ENCODE results near the gene LRRC3.

LRRC3 gene

GRCh38 chr21:44440241-44441040, 14.9 kb upstream of the LRRC3 start:
- H3K9ac ChIP-seq (ENCODE audit: low read depth in 1 of 2, low read length in 2 of 2) = no peak overlapping the region
- no peak overlapping the region for H3K4me3 ChIP-seq (ENCODE audit: low read depth in 1 of 2, low read length in 2 of 2)
- no peak overlapping the region for H3K27ac ChIP-seq (ENCODE audit: low read depth, low read length)
- no peaks in the 10 kb centered on the region for H3K4me1 ChIP-seq (ENCODE audit: control insufficient read depth in 1 of 2, insufficient read depth in 2 of 2, low read length in 2 of 2)
- no peaks in the 10 kb centered on the region for H3K27me3 ChIP-seq (ENCODE audit: control insufficient read depth in 1 of 2, insufficient read depth in 2 of 2, low read length in 2 of 2)
- H3K9me3 ChIP-seq (ENCODE audit: control insufficient read depth in 1 of 2, low read length in 2 of 2) = no peaks in the 10 kb centered on the region
- no peaks in the 10 kb centered on the region for H3K36me3 ChIP-seq (ENCODE audit: control insufficient read depth in 1 of 2, insufficient read depth in 2 of 2, low read length in 2 of 2)

- Histone ChIP-seq H3K27ac (ENCODE audit: low read depth, low read length) (no peak overlapping the region), H3K27me3 (ENCODE audit: control insufficient read depth in 1 of 2, insufficient read depth in 2 of 2, low read length in 2 of 2) (no peaks in the 10 kb centered on the region), H3K4me1 (ENCODE audit: control insufficient read depth in 1 of 2, insufficient read depth in 2 of 2, low read length in 2 of 2) (no peaks in the 10 kb centered on the region), H3K9ac (ENCODE audit: low read depth in 1 of 2, low read length in 2 of 2) (no peak overlapping the region), H3K4me3 (ENCODE audit: low read depth in 1 of 2, low read length in 2 of 2) (no peak overlapping the region), H3K36me3 (ENCODE audit: control insufficient read depth in 1 of 2, insufficient read depth in 2 of 2, low read length in 2 of 2) (no peaks in the 10 kb centered on the region), H3K9me3 (ENCODE audit: control insufficient read depth in 1 of 2, low read length in 2 of 2) (no peaks in the 10 kb centered on the region)
These were observed 14.3 kb upstream of the LRRC3 start for GRCh38 chr21:44441041-44441400.

GRCh38 chr21:44441581-44442265, 13.6 kb upstream of the LRRC3 start:
- Histone ChIP-seq H3K4me1 (ENCODE audit: control insufficient read depth in 1 of 2, insufficient read depth in 2 of 2, low read length in 2 of 2) (no peaks in the 10 kb centered on the region), H3K36me3 (ENCODE audit: control insufficient read depth in 1 of 2, insufficient read depth in 2 of 2, low read length in 2 of 2) (no peaks in the 10 kb centered on the region), H3K4me3 (ENCODE audit: low read depth in 1 of 2, low read length in 2 of 2) (no peak overlapping the region), H3K27me3 (ENCODE audit: control insufficient read depth in 1 of 2, insufficient read depth in 2 of 2, low read length in 2 of 2) (no peaks in the 10 kb centered on the region), H3K9ac (ENCODE audit: low read depth in 1 of 2, low read length in 2 of 2) (no peak overlapping the region), H3K27ac (ENCODE audit: low read depth, low read length) (no peak overlapping the region), H3K9me3 (ENCODE audit: control insufficient read depth in 1 of 2, low read length in 2 of 2) (no peaks in the 10 kb centered on the region)

DNA sequence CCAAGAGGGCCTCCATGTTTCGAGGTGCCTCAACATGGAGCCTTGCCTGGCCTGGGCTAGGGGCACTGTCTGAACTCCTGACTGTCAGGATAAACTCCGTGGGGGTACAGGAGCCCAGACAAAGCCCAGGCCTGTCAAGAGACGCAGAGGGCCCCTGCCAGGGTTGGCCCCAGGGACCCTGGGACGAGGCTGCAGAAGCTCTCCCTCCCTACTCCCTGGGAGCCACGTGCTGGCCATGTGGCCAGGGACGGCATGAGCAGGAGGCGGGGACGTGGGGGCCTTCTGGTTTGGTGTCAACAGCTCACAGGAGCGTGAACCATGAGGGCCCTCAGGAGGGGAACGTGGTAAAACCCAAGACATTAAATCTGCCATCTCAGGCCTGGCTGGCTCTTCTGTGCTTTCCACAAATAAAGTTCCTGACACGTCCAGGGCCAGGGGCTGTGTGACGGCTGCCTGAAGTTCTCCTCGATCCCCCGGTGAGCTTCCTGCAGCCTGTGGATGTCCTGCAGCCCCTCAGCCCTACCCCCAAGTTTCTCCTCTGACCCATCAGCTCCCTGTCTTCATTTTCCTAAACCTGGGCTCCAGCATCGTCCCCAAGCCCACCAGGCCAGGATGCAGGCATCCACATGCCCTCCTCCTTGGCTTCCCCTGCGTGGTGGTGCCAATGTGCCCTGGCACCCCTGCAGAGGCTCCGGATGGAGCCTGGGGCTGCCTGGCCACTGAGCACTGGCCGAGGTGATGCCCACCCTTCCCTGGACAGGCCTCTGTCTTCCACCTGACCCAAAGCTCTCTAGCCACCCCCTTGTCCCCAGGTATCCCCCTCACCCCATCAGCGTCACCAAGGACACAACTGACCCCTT, 12.8 kb upstream of the LRRC3 start:
- H3K27ac ChIP-seq (ENCODE audit: low read depth, low read length) = no peak overlapping the region
- H3K27me3 ChIP-seq (ENCODE audit: control insufficient read depth in 1 of 2, insufficient read depth in 2 of 2, low read length in 2 of 2) = no peaks in the 10 kb centered on the region
- H3K4me3 ChIP-seq (ENCODE audit: low read depth in 1 of 2, low read length in 2 of 2) = no peak overlapping the region
- no peak overlapping the region for H3K9ac ChIP-seq (ENCODE audit: low read depth in 1 of 2, low read length in 2 of 2)
- H3K4me1 ChIP-seq (ENCODE audit: control insufficient read depth in 1 of 2, insufficient read depth in 2 of 2, low read length in 2 of 2) = no peaks in the 10 kb centered on the region
- H3K9me3 ChIP-seq (ENCODE audit: control insufficient read depth in 1 of 2, low read length in 2 of 2) = no peaks in the 10 kb centered on the region
- H3K36me3 ChIP-seq (ENCODE audit: control insufficient read depth in 1 of 2, insufficient read depth in 2 of 2, low read length in 2 of 2) = no peaks in the 10 kb centered on the region

DNA sequence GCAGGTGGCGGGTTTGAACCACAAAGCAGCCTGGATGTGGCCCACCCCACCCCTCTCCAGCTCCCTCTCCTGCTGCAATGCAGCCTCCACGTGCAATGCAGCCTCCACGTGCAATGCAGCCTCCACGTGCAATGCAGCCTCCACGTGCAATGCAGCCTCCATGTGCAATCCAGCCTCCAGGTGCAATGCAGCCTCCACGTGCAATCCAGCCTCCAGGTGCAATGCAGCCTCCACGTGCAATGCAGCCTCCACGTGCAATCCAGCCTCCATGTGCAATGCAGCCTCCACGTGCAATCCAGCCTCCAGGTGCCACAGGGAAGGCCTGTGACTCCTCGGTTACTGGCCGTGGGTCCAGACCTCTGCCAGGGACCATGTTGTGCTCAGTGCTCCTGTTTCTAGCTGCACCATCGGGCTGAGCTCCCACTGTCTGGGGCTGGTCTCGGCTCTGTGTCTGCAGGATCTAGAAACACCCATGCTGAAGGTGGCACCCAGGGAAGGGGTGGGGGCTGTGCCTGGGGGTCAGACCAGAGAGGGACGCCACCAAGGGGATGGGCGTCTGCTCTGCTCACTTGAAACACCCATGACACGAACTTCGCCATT, 11.9 kb upstream of the LRRC3 start:
- Histone ChIP-seq H3K36me3 (ENCODE audit: control insufficient read depth in 1 of 2, insufficient read depth in 2 of 2, low read length in 2 of 2) (no peaks in the 10 kb centered on the region), H3K27me3 (ENCODE audit: control insufficient read depth in 1 of 2, insufficient read depth in 2 of 2, low read length in 2 of 2) (peaks cover 0 to 3% of the 10 kb centered on the region in 2 donors), H3K9me3 (ENCODE audit: control insufficient read depth in 1 of 2, low read length in 2 of 2) (no peaks in the 10 kb centered on the region), H3K4me3 (ENCODE audit: low read depth in 1 of 2, low read length in 2 of 2) (no peak overlapping the region), H3K9ac (ENCODE audit: low read depth in 1 of 2, low read length in 2 of 2) (no peak overlapping the region), H3K27ac (ENCODE audit: low read depth, low read length) (no peak overlapping the region), H3K4me1 (ENCODE audit: control insufficient read depth in 1 of 2, insufficient read depth in 2 of 2, low read length in 2 of 2) (no peaks in the 10 kb centered on the region)

- Histone ChIP-seq H3K4me1 (ENCODE audit: control insufficient read depth in 1 of 2, insufficient read depth in 2 of 2, low read length in 2 of 2) (no peaks in the 10 kb centered on the region), H3K27me3 (ENCODE audit: control insufficient read depth in 1 of 2, insufficient read depth in 2 of 2, low read length in 2 of 2) (peaks cover 0 to 6% of the 10 kb centered on the region in 2 donors), H3K27ac (ENCODE audit: low read depth, low read length) (no peak overlapping the region)
These were observed 11.4 kb upstream of the LRRC3 start for GRCh38 chr21:44443891-44444285.

GRCh38 chr21:44444286-44444931, 10.9 kb upstream of the LRRC3 start:
- peaks cover 0 to 7% of the 10 kb centered on the region in 2 donors for H3K27me3 ChIP-seq (ENCODE audit: control insufficient read depth in 1 of 2, insufficient read depth in 2 of 2, low read length in 2 of 2)

More at GRCh38 chr21:44443891-44444285, 11.4 kb upstream of the LRRC3 start:
- H3K9ac ChIP-seq (ENCODE audit: low read depth in 1 of 2, low read length in 2 of 2) = no peak overlapping the region
- H3K36me3 ChIP-seq (ENCODE audit: control insufficient read depth in 1 of 2, insufficient read depth in 2 of 2, low read length in 2 of 2) = no peaks in the 10 kb centered on the region
- no peak overlapping the region for H3K4me3 ChIP-seq (ENCODE audit: low read depth in 1 of 2, low read length in 2 of 2)
- no peaks in the 10 kb centered on the region for H3K9me3 ChIP-seq (ENCODE audit: control insufficient read depth in 1 of 2, low read length in 2 of 2)

DNA sequence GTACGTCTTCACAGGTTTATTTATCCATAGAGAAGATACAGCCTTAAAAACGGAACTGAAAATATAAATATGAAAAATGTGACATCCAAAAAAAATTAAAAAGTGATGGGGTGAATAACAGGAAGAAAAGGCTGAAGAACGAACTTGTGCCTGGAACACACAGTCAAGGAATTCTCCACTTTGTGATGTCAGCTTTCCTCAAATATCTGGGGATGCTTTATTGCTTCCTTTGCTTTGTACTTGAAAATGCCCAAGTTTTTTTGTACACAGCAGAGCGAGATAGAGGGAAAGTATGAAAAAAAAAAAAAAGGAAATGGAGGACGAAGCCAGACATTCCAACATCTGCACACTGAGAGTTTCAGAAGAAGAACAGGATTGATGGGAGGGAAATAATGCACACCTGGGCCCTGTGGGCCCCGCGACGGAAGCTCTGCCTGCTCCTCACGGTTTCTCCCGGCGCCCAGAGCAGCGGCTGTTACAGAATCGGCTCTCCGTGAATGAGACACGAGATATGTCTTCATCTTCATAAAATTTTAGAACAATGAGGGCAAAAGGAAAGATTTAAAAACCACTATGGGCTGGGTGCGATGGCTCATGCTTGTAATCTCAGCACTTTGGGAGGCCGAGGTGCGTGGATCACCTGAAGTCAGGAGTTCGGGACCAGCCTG, 10.0 kb upstream of the LRRC3 start:
- Histone ChIP-seq H3K4me3 (ENCODE audit: low read depth in 1 of 2, low read length in 2 of 2) (no peak overlapping the region), H3K4me1 (ENCODE audit: control insufficient read depth in 1 of 2, insufficient read depth in 2 of 2, low read length in 2 of 2) (no peaks in the 10 kb centered on the region), H3K27ac (ENCODE audit: low read depth, low read length) (no peak overlapping the region), H3K9me3 (ENCODE audit: control insufficient read depth in 1 of 2, low read length in 2 of 2) (no peaks in the 10 kb centered on the region), H3K9ac (ENCODE audit: low read depth in 1 of 2, low read length in 2 of 2) (no peak overlapping the region), H3K36me3 (ENCODE audit: control insufficient read depth in 1 of 2, insufficient read depth in 2 of 2, low read length in 2 of 2) (no peaks in the 10 kb centered on the region), H3K27me3 (ENCODE audit: control insufficient read depth in 1 of 2, insufficient read depth in 2 of 2, low read length in 2 of 2) (peaks cover 0 to 13% of the 10 kb centered on the region in 2 donors)

More at GRCh38 chr21:44444286-44444931, 10.9 kb upstream of the LRRC3 start:
- Histone ChIP-seq H3K9ac (ENCODE audit: low read depth in 1 of 2, low read length in 2 of 2) (no peak overlapping the region), H3K9me3 (ENCODE audit: control insufficient read depth in 1 of 2, low read length in 2 of 2) (no peaks in the 10 kb centered on the region), H3K36me3 (ENCODE audit: control insufficient read depth in 1 of 2, insufficient read depth in 2 of 2, low read length in 2 of 2) (no peaks in the 10 kb centered on the region), H3K4me3 (ENCODE audit: low read depth in 1 of 2, low read length in 2 of 2) (no peak overlapping the region), H3K27ac (ENCODE audit: low read depth, low read length) (no peak overlapping the region), H3K4me1 (ENCODE audit: control insufficient read depth in 1 of 2, insufficient read depth in 2 of 2, low read length in 2 of 2) (no peaks in the 10 kb centered on the region)

GRCh38 chr21:44448651-44449131, 6.6 kb upstream of the LRRC3 start:
- Histone ChIP-seq H3K9ac (ENCODE audit: low read depth in 1 of 2, low read length in 2 of 2) (no peak overlapping the region), H3K27me3 (ENCODE audit: control insufficient read depth in 1 of 2, insufficient read depth in 2 of 2, low read length in 2 of 2) (peaks cover 0 to 13% of the 10 kb centered on the region in 2 donors), H3K9me3 (ENCODE audit: control insufficient read depth in 1 of 2, low read length in 2 of 2) (no peaks in the 10 kb centered on the region), H3K27ac (ENCODE audit: low read depth, low read length) (no peak overlapping the region), H3K36me3 (ENCODE audit: control insufficient read depth in 1 of 2, insufficient read depth in 2 of 2, low read length in 2 of 2) (no peaks in the 10 kb centered on the region), H3K4me3 (ENCODE audit: low read depth in 1 of 2, low read length in 2 of 2) (no peak overlapping the region), H3K4me1 (ENCODE audit: control insufficient read depth in 1 of 2, insufficient read depth in 2 of 2, low read length in 2 of 2) (no peaks in the 10 kb centered on the region)

Measured in duodenal mucosa (tissue), 2 donors.